Measurements from ENCODE around the gene VAX1. TPM values are rescaled to one million over a fixed set of nuclear protein-coding genes. Genes with fewer than 3 reads are reported as not detected.
A peak's percentile ranks its signal among the peaks of the same experiment; 100 is the strongest.

Gene VAX1
- total and polyA plus RNA-seq, 2 donors (not counting 1 experiment from before 2014, with no cell fraction given), result not detected

- TF ChIP-seq, protein P1, sequence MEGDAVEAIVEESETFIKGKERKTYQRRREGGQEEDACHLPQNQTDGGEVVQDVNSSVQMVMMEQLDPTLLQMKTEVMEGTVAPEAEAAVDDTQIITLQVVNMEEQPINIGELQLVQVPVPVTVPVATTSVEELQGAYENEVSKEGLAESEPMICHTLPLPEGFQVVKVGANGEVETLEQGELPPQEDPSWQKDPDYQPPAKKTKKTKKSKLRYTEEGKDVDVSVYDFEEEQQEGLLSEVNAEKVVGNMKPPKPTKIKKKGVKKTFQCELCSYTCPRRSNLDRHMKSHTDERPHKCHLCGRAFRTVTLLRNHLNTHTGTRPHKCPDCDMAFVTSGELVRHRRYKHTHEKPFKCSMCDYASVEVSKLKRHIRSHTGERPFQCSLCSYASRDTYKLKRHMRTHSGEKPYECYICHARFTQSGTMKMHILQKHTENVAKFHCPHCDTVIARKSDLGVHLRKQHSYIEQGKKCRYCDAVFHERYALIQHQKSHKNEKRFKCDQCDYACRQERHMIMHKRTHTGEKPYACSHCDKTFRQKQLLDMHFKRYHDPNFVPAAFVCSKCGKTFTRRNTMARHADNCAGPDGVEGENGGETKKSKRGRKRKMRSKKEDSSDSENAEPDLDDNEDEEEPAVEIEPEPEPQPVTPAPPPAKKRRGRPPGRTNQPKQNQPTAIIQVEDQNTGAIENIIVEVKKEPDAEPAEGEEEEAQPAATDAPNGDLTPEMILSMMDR (conservative IDR thresholded peaks at IDR 0.05 in 1 of 2, IDR thresholded peaks at IDR 0.05 in 1 of 2; ENCODE audit: low read depth in 1 of 2, low read length in 2 of 2), result no peak
- peak; percentile 46 for TF ChIP-seq EZH2 (IDR thresholded peaks at IDR 0.05; ENCODE audit: low read length, missing control alignments)
- Histone ChIP-seq H3K4me3 (replicated peaks in 1 of 4; ENCODE audit: control extremely low read depth in 1 of 4, insufficient read depth in 1 of 4, low read depth in 3 of 4, low read length in 4 of 4) (no peak overlapping the region), H3K4me1 (ENCODE audit: control insufficient read depth, extremely low read depth, insufficient read depth, low read length) (no peaks in the 10 kb centered on the region), H3K27ac (ENCODE audit: insufficient read depth, low read length) (no peak overlapping the region), H3K4me2 (ENCODE audit: extremely low read depth, insufficient read depth, low read length) (no peak overlapping the region), H3K9ac (ENCODE audit: insufficient read depth, low read length) (no peak overlapping the region), H2AFZ (ENCODE audit: low read length) (no peak overlapping the region), H3K27me3 (ENCODE audit: control insufficient read depth, insufficient read depth, low read length) (peaks cover 34% of the 10 kb centered on the region), H3K79me2 (ENCODE audit: control insufficient read depth, insufficient read depth, low read length) (no peaks in the 10 kb centered on the region), H3K36me3 (ENCODE audit: control insufficient read depth, insufficient read depth, low read length) (no peaks in the 10 kb centered on the region), H3K9me3 (ENCODE audit: control insufficient read depth, insufficient read depth, low read depth, low read length) (no peaks in the 10 kb centered on the region), H4K20me1 (ENCODE audit: control insufficient read depth, extremely low read depth, insufficient read depth, low read length) (peaks cover 2% of the 10 kb centered on the region)
- no peak for DNase-seq (ENCODE audit: low read depth in 2 of 2)
These were observed 32.2 kb upstream of the VAX1 start for GRCh38 chr10:117170244-117170643.

DNA sequence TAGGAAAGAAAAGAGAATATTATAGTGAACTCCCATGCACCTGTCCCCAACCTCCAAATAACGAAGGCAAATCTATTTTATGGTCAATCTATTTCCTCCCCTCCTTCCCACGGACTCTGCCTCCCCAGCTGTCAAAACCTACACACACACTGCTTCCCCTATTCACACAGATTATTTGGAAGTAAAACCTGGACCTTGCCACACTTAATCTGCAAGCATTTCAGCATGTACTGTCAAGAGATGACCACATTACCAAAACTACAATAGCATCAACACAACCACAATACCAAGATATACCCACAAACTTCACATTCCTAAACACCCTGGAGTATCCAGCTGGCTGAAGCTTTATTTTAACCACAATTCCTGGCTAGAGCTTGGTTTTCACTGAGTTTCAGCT, 31.4 kb upstream of the VAX1 start:
- H3K9me3 ChIP-seq (ENCODE audit: control insufficient read depth, insufficient read depth, low read depth, low read length), result no peaks in the 10 kb centered on the region
- peak in 1 of 2 donors; percentile 67 for DNase-seq (ENCODE audit: low read depth in 2 of 2)
- peaks cover 2% of the 10 kb centered on the region for H4K20me1 ChIP-seq (ENCODE audit: control insufficient read depth, extremely low read depth, insufficient read depth, low read length)
- no peak overlapping the region for H3K4me2 ChIP-seq (ENCODE audit: extremely low read depth, insufficient read depth, low read length)
- no peak overlapping the region for H2AFZ ChIP-seq (ENCODE audit: low read length)
- H3K79me2 ChIP-seq (ENCODE audit: control insufficient read depth, insufficient read depth, low read length), result no peaks in the 10 kb centered on the region
- no peak overlapping the region for H3K27ac ChIP-seq (ENCODE audit: insufficient read depth, low read length)
- H3K27me3 ChIP-seq (ENCODE audit: control insufficient read depth, insufficient read depth, low read length), result peaks cover 38% of the 10 kb centered on the region
- TF ChIP-seq EZH2 (IDR thresholded peaks at IDR 0.05; ENCODE audit: low read length, missing control alignments), result no peak
- TF ChIP-seq, protein P1 (conservative IDR thresholded peaks at IDR 0.05 in 1 of 2, IDR thresholded peaks at IDR 0.05 in 1 of 2; ENCODE audit: low read depth in 1 of 2, low read length in 2 of 2), result no peak
- no peak overlapping the region for H3K9ac ChIP-seq (ENCODE audit: insufficient read depth, low read length)
- no peaks in the 10 kb centered on the region for H3K4me1 ChIP-seq (ENCODE audit: control insufficient read depth, extremely low read depth, insufficient read depth, low read length)
- no peaks in the 10 kb centered on the region for H3K36me3 ChIP-seq (ENCODE audit: control insufficient read depth, insufficient read depth, low read length)
- no peak overlapping the region for H3K4me3 ChIP-seq (replicated peaks in 1 of 4; ENCODE audit: control extremely low read depth in 1 of 4, insufficient read depth in 1 of 4, low read depth in 3 of 4, low read length in 4 of 4)

GRCh38 chr10:117168729-117169128, 30.7 kb upstream of the VAX1 start:
- TF ChIP-seq, protein P1 (conservative IDR thresholded peaks at IDR 0.05 in 1 of 2, IDR thresholded peaks at IDR 0.05 in 1 of 2; ENCODE audit: low read depth in 1 of 2, low read length in 2 of 2), result no peak
- TF ChIP-seq EZH2 (IDR thresholded peaks at IDR 0.05; ENCODE audit: low read length, missing control alignments), result peak; percentile 19
- Histone ChIP-seq H3K4me1 (ENCODE audit: control insufficient read depth, extremely low read depth, insufficient read depth, low read length) (no peaks in the 10 kb centered on the region), H2AFZ (ENCODE audit: low read length) (no peak overlapping the region), H3K36me3 (ENCODE audit: control insufficient read depth, insufficient read depth, low read length) (no peaks in the 10 kb centered on the region), H3K79me2 (ENCODE audit: control insufficient read depth, insufficient read depth, low read length) (no peaks in the 10 kb centered on the region), H3K27ac (ENCODE audit: insufficient read depth, low read length) (no peak overlapping the region), H3K9me3 (ENCODE audit: control insufficient read depth, insufficient read depth, low read depth, low read length) (no peaks in the 10 kb centered on the region), H3K27me3 (ENCODE audit: control insufficient read depth, insufficient read depth, low read length) (peaks cover 46% of the 10 kb centered on the region), H3K4me3 (replicated peaks in 1 of 4; ENCODE audit: control extremely low read depth in 1 of 4, insufficient read depth in 1 of 4, low read depth in 3 of 4, low read length in 4 of 4) (no peak overlapping the region), H3K4me2 (ENCODE audit: extremely low read depth, insufficient read depth, low read length) (no peak overlapping the region), H4K20me1 (ENCODE audit: control insufficient read depth, extremely low read depth, insufficient read depth, low read length) (peaks cover 2% of the 10 kb centered on the region), H3K9ac (ENCODE audit: insufficient read depth, low read length) (no peak overlapping the region)
- no peak for DNase-seq (ENCODE audit: low read depth in 2 of 2)

Measured in fibroblast of lung (primary cell).